ENCODE results near the gene MORF4L1.
"Not testable (repeated sequence)": the region's sequence is repeated elsewhere in the genome, so short reads cannot be mapped to it uniquely, and the experiment has no call there.

The MORF4L1 gene, protein sequence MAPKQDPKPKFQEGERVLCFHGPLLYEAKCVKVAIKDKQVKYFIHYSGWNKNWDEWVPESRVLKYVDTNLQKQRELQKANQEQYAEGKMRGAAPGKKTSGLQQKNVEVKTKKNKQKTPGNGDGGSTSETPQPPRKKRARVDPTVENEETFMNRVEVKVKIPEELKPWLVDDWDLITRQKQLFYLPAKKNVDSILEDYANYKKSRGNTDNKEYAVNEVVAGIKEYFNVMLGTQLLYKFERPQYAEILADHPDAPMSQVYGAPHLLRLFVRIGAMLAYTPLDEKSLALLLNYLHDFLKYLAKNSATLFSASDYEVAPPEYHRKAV

GRCh38 chr15:78872155-78872971 is at the start of gene MORF4L1:
MORF4L1 (plus strand) TSS chr15:78872890; CDS start chr15:78873018, 128 bp downstream.
- FAIRE-seq (peak; percentile 66), DNase-seq (ENCODE audit: extremely low spot score, insufficient read length, low read depth) (peak; percentile 89)

DNA sequence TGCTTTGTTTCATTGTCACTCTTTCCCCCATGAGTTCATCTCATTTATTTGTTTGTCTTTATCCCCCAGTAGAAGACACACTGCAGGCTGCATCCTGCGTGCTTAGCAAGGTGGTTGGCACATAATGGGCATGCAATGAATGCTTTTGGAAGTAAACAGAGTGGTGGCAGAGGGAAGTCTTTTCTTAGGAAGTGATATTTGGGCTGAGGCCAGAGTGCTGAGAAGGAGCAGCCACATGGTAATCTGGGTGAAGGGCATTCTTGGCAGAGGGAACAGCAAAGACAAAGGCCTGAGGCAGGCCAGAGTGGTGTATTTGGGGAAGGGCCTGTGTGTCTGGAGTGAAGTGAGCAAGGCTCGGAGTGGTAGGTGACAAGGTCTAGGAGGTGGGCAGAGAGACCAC is 43.8 kb upstream of the MORF4L1 start:
- DNase-seq (ENCODE audit: extremely low spot score, insufficient read length, low read depth), result no peak
- no peak for FAIRE-seq

- FAIRE-seq (no peak), DNase-seq (ENCODE audit: extremely low spot score, insufficient read length, low read depth) (no peak)
Measured at GRCh38 chr15:78830514-78831228, 42.0 kb upstream of the MORF4L1 start.

DNA sequence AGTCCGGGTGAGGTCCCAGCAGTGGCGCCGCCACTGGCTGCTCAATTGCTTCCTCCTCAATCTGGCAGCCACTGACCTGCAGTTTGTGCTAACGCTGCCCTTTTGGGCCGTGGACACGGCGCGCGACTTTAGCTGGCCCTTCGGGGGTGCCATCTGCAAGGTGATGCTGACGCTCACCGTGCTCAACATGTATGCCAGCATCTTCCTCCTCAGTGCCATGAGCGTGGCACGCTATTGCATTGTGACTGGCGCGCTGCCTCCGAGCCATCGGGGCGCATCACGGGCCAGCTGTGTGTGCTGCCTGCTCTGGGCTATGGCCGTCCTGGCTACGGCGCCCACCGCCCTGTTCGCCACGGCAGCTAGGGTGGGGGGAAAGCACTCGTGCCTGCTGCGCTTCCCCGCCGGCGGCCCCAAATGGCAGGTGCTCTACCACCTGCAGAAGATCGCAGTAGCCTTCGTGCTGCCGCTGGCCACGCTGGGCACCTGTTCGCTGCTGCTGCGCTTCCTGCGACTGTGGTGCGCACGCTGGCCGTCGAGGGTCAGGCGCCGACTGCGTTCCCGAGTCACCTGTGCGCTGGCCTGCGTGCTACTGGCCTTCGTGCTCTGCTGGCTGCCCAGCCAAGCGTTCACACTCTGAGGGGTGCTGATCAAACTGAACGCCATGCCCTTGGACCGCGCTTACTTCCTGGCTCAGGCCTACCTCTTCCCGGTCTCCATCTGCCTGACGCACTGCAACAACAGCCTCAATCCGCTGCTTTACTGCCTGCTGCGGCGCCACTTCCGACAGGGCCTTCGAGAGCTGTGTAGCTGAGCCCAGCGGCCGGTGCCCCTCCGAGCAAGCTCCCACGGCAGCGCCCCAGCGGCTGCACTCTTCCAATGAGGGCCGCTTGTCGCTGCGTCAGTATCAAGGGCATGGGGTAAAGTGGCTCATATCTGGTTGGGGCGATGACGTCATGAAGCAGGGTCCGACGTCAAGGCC is 41.2 kb upstream of the MORF4L1 start:
- FAIRE-seq, result no peak
- no peak for DNase-seq (ENCODE audit: extremely low spot score, insufficient read length, low read depth)

GRCh38 chr15:78836333-78836732 is 36.4 kb upstream of the MORF4L1 start:
- DNase-seq (ENCODE audit: extremely low spot score, insufficient read length, low read depth), result no peak
- FAIRE-seq, result no peak

DNA sequence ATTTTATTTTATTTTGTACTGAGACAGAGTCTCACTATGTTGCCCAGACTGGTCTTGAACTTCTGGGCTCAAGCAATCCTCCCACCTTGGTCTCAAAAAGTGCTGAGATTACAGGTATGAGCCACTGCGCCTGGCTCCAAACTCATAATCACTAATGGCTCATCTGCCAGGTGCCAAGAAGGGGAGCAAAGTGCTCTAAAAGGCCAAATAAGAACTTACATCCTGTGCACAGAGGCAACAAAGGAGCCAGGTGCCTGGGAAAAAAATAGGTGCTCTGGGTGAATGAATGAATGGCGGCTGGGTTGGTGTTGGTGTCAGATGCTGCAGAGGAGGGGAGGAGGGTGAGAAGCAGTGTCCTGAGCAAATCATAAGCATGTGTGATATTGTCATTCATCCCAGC is 35.6 kb upstream of the MORF4L1 start:
- FAIRE-seq, result no peak
- DNase-seq (ENCODE audit: extremely low spot score, insufficient read length, low read depth), result no peak

DNA sequence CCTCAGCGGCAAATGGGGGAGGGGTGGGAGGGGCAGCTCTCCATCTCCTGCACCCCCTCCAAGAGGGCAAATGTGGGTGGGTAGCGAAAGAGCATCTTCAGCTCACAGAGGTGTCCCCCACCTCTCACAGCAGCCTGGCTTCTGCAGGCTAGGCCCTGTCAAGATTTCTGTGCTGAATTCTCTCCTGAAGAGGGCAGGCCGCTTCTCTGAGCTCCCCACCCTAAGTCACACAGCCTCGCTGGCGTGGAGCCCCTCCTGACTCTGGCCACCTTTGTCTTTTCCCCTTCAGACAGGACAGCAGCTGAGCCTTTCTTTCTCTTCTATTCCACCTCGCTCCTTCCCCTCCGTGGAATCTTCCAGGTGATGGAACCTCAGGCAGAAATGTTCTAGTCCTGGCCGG is 35.1 kb upstream of the MORF4L1 start:
- FAIRE-seq (no peak), DNase-seq (ENCODE audit: extremely low spot score, insufficient read length, low read depth) (no peak)

GRCh38 chr15:78838489-78838888 is 34.2 kb upstream of the MORF4L1 start:
- DNase-seq (ENCODE audit: extremely low spot score, insufficient read length, low read depth) (no peak), FAIRE-seq (no peak)

DNA sequence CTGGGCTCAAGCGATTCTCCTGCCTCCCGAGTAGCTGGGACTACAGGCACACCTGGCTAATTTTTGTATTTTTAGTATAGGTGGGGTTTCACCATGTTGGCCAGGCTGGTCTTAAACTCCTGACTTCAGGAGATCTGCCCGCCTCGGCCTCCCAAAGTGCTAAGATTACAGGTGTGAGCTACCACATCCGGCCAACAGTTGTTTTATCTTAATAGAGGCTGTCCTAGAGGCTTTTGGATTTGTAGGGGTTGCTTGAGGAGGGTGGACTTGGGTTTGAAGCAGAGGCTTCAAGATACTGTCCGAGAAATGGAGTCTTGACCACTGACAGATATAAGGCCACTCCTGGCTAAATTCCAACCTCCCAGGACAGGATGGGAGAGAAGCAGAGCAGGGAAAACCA is 33.5 kb upstream of the MORF4L1 start:
- not testable (repeated sequence) for DNase-seq (ENCODE audit: extremely low spot score, insufficient read length, low read depth); FAIRE-seq

DNA sequence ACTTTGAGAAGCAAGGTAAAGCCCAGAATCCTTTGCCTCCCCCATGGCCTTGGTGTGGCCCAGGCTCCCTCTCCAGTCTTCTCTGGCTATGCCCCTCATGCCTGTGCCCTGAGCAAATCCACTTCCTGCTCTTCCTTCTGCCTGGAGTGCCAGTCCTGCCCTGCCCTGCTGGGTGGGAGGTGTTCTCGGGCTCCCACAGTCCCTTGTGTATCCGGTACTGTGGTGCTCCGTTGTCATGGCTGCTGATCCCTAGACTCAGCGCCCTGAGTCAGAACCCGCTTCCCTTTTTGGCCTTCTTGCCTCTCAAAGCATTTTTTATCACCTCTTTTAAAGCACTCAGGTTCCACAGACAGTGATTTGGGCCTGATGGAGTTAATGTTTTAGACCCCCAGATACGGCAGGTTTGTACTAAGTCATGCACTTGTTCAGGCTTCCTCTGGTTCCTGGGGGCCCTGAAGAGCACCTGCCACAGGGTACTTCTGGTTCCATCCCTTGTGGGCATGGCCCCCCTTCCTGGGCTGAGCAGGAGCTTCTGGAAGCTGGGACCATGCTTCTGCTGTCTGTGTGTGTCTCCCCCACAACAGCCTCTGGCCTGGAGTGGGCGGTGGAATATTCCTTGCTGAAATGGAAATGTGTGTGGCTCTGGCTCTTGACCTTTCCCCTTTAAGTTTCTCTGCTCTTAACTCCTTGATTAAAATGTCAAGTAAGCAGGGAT is 31.9 kb upstream of the MORF4L1 start:
- FAIRE-seq, result no peak
- no peak for DNase-seq (ENCODE audit: extremely low spot score, insufficient read length, low read depth)

GRCh38 chr15:78841376-78841706 is 31.3 kb upstream of the MORF4L1 start:
- DNase-seq (ENCODE audit: extremely low spot score, insufficient read length, low read depth) (no peak), FAIRE-seq (no peak)

- FAIRE-seq (no peak), DNase-seq (ENCODE audit: extremely low spot score, insufficient read length, low read depth) (no peak)
Measured at GRCh38 chr15:78841891-78842290, 30.8 kb upstream of the MORF4L1 start.

GRCh38 chr15:78842519-78842918 is 30.2 kb upstream of the MORF4L1 start:
- peak; percentile 65 for FAIRE-seq
- no peak for DNase-seq (ENCODE audit: extremely low spot score, insufficient read length, low read depth)

- not testable (repeated sequence) for FAIRE-seq; DNase-seq (ENCODE audit: extremely low spot score, insufficient read length, low read depth)
Measured at GRCh38 chr15:78846906-78847305, 25.8 kb upstream of the MORF4L1 start.

DNA sequence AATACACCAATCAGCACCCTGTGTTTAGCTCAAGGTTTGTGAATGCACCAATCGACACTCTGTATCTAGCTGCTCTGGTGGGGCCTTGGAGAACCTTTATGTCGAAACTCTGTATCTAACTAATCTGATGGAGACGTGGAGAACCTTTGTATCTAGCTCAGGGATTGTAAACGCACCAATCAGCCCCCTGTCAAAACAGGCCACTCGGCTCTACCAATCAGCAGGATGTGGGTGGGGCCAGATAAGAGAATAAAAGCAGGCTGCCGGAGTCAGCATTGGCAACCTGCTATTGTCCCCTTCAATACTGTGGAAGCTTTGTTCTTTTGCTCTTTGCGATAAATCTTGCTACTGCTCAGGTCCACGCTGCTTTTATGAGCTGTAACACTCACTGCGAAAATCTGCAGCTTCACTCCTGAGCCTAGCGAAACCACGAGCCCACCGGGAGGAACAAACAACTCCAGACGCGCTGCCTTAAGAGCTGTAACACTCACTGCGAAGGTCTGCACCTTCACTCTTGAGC is 25.2 kb upstream of the MORF4L1 start:
- FAIRE-seq; DNase-seq (ENCODE audit: extremely low spot score, insufficient read length, low read depth): not testable (repeated sequence)

DNA sequence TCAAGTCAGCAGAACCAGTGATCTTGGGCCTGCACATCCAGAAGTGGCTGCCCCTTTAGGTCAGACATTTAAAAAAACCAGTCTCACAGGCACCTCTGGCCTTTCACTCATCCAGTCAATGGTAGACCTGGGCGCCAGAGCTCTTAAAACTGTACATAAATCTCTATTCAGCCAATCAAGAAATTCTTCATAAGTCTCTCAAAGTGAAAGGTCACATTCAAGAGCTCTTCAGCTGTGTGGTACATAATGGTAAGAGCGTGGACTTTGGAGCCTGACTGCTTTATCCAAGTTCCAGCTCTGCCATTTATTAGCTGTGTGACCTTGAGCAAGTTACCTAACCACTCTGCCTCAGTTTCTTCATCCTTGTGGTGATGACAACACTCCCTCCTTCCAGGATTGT is 22.3 kb upstream of the MORF4L1 start:
- no peak for FAIRE-seq

GRCh38 chr15:78850941-78851755 is 21.5 kb upstream of the MORF4L1 start:
- FAIRE-seq (no peak), DNase-seq (ENCODE audit: extremely low spot score, insufficient read length, low read depth) (no peak)

More for the DNA sequence above, 22.3 kb upstream of the MORF4L1 start:
- no peak for DNase-seq (ENCODE audit: extremely low spot score, insufficient read length, low read depth)

GRCh38 chr15:78853500-78853899 is 19.2 kb upstream of the MORF4L1 start:
- DNase-seq (ENCODE audit: extremely low spot score, insufficient read length, low read depth) (no peak), FAIRE-seq (no peak)
